HepG2 (cell line): ENCODE results near the gene CNNM4. TPM values are rescaled to one million over a fixed set of nuclear protein-coding genes. Genes with fewer than 3 reads are reported as not detected.
A peak's percentile ranks its signal among the peaks of the same experiment; 100 is the strongest.

ENCODE experiments used
- ARNTL ChIP-seq: sonication (generic); formaldehyde crosslinking; IDR thresholded peaks from 2 replicates; pipeline ENCODE4 v1.4.0; 2020; ENCODE audit warnings: mild to moderate bottlenecking, missing genetic modification reagents
- E2F5 ChIP-seq: sonication (generic); formaldehyde crosslinking; conservative IDR thresholded peaks from 2 replicates; pipeline ENCODE4 v1.4.0; 2020; ENCODE audit warnings: missing genetic modification reagents
- ETV5 ChIP-seq: IDR thresholded peaks from 2 replicates; pipeline ENCODE4 v1.6.1; 2018; ENCODE audit warnings: missing biosample characterization, missing genetic modification reagents, inconsistent platforms, borderline replicate concordance
- FIP1L1 ChIP-seq: fragments of 200-400 bp; formaldehyde crosslinking; IDR thresholded peaks from 2 replicates; pipeline ENCODE4 v1.6.1; 2018; ENCODE audit warnings: low read depth, mild to moderate bottlenecking, low read length, moderate library complexity, borderline replicate concordance; ENCODE audit not compliant: insufficient read depth
- FOSL2 ChIP-seq: sonication (generic); formaldehyde crosslinking; IDR thresholded peaks from 2 replicates; pipeline ENCODE4 v1.4.0; 2020; ENCODE audit warnings: missing genetic modification reagents
- FOXA1 ChIP-seq, 2 experiments: fragments of 450-650 bp in 1 of 2; sonication (generic) in 1 of 2; formaldehyde crosslinking in 1 of 2; IDR thresholded peaks; 2 replicates each; pipeline versions ENCODE4 v1.4.0 to v1.6.1; 2016 to 2020; ENCODE audit warnings: missing genetic modification reagents in 1 of 2
- GATA4 ChIP-seq: sonication (generic); IDR thresholded peaks from 2 replicates; pipeline ENCODE4 v1.6.1; 2016; ENCODE audit warnings: antibody characterized with exemption, low read depth, borderline replicate concordance
- MLXIP ChIP-seq: sonication (generic); formaldehyde crosslinking; IDR thresholded peaks from 2 replicates; pipeline ENCODE4 v1.9.0; 2021; ENCODE audit warnings: missing genetic modification reagents, borderline replicate concordance
- SP1 ChIP-seq, 2 experiments: fragments of 450-650 bp in 1 of 2; sonication (generic) in 1 of 2; formaldehyde crosslinking in 1 of 2; IDR thresholded peaks; 2 replicates each; pipeline versions ENCODE4 v1.4.0 to v1.6.1; 2016 to 2020; ENCODE audit warnings: missing genetic modification reagents in 1 of 2
- TFAP4 ChIP-seq: sonication (generic); IDR thresholded peaks from 2 replicates; pipeline ENCODE4 v1.6.1; 2016; ENCODE audit warnings: low read depth, borderline replicate concordance
- ZNF33A ChIP-seq: sonication (generic); formaldehyde crosslinking; IDR thresholded peaks from 2 replicates; pipeline ENCODE4 v1.5.1; 2020; ENCODE audit warnings: missing genetic modification reagents, mild to moderate bottlenecking, moderate library complexity, borderline replicate concordance
- ZNF503 ChIP-seq: sonication (generic); formaldehyde crosslinking; IDR thresholded peaks from 2 replicates; pipeline ENCODE4 v1.4.0; 2020; ENCODE audit warnings: missing genetic modification reagents
- ZNF619 ChIP-seq: sonication (generic); formaldehyde crosslinking; IDR thresholded peaks from 2 replicates; pipeline ENCODE4 v1.4.0; 2020; ENCODE audit warnings: mild to moderate bottlenecking, missing genetic modification reagents
- ZNF646 ChIP-seq: sonication (generic); formaldehyde crosslinking; IDR thresholded peaks from 2 replicates; pipeline ENCODE4 v1.9.0; 2021; ENCODE audit warnings: mild to moderate bottlenecking, missing genetic modification reagents
- polyA plus RNA-seq, 8 experiments: library from polyadenylated mRNA; depleted of rRNA in 3 of 8; stranded (reverse) in 7 of 8; unstranded in 1 of 8; fragments of >200 nt; fragmentation: Illumina TruSeq in 4 of 8; extraction: Trizol in 4 of 8; gene quantifications; 2 replicates each; pipeline versions ENCODE4 v1.2.1 to v1.2.3, GENCODE V29; 2011 to 2016; ENCODE audit warnings: low read depth in 4 of 8, missing spikeins in 1 of 8, mixed read lengths in 1 of 8; ENCODE audit not compliant: insufficient read depth in 1 of 8
- total RNA-seq, 5 experiments: library from RNA; depleted of rRNA; stranded (reverse); fragments of >200 nt; fragmentation: Illumina TruSeq; extraction: Trizol; gene quantifications; 2 replicates each; pipeline ENCODE4 v1.2.3, GENCODE V29; 2016; ENCODE audit warnings: low read depth in 1 of 5

CNNM4 gene
- total and polyA plus RNA-seq, 2 of the 13 experiments (the other 11 are each of a cell fraction or from before 2014, with no cell fraction given): 5.9 to 8.4 TPM

- TF ChIP-seq SP1 (IDR thresholded peaks at IDR 0.05): no peak
- TF ChIP-seq SP1 (CRISPR knock-in tag; IDR thresholded peaks at IDR 0.05): no peak
- no peak for TF ChIP-seq FOSL2 (CRISPR knock-in tag)
- TF ChIP-seq TFAP4: peak; percentile 54; the same call in 1 of the 2 replicates
- no peak for TF ChIP-seq FOXA1 (IDR thresholded peaks at IDR 0.05)
- no peak for TF ChIP-seq FOXA1 (CRISPR knock-in tag; IDR thresholded peaks at IDR 0.05)
- no peak for TF ChIP-seq GATA4
- TF ChIP-seq E2F5 (CRISPR knock-in tag): no peak
- TF ChIP-seq ZNF503 (CRISPR knock-in tag): no peak
- TF ChIP-seq ARNTL (CRISPR knock-in tag): no peak
- TF ChIP-seq ZNF619 (CRISPR knock-in tag): peak; percentile 51; the same call in 1 of the 2 replicates
- TF ChIP-seq MLXIP (CRISPR knock-in tag): no peak
- no peak for TF ChIP-seq ZNF33A (CRISPR knock-in tag)
- TF ChIP-seq FIP1L1: no peak
- no peak for TF ChIP-seq ETV5
- TF ChIP-seq ZNF646: no peak
Observed at GRCh38 chr2:96809951-96810782, 49.5 kb downstream of the CNNM4 start (continued).
